ENCODE data around the gene ATRNL1. TPM values are rescaled to one million over a fixed set of nuclear protein-coding genes. Genes with fewer than 3 reads are reported as not detected.

The ATRNL1 gene
- polyA plus RNA-seq, 1 donor from 2014 or later = 47.8 TPM

GRCh38 chr10:115084277-115084850 is 8.8 kb upstream of the ATRNL1 start:
- TF ChIP-seq EZH2 (IDR thresholded peaks at IDR 0.05; ENCODE audit: borderline replicate concordance, insufficient read depth, low read length, poor library complexity, severe bottlenecking) = no peak
- no peak for TF ChIP-seq CTCF (IDR thresholded peaks at IDR 0.05; ENCODE audit: poor library complexity, severe bottlenecking)
- no peak overlapping the region for H3K4me2 ChIP-seq (ENCODE audit: low read length)

GRCh38 chr10:115091161-115091560 is 2.0 kb upstream of the ATRNL1 start:
- Histone ChIP-seq H3K9ac (ENCODE audit: low read length) (no peak overlapping the region), H2AFZ (ENCODE audit: low read depth, low read length) (no peak overlapping the region), H3K36me3 (ENCODE audit: insufficient read depth, low read length) (no peaks in the 10 kb centered on the region), H4K20me1 (ENCODE audit: insufficient read depth) (no peaks in the 10 kb centered on the region), H3K27me3 (ENCODE audit: insufficient read depth, low read depth, low read length) (no peaks in the 10 kb centered on the region), H3K9me3 (ENCODE audit: low read length) (no peaks in the 10 kb centered on the region), H3K79me2 (replicated peaks; ENCODE audit: insufficient read depth, low read length) (peaks cover 22% of the 10 kb centered on the region), H3K4me3 (ENCODE audit: low read length) (no peak overlapping the region), H3K9me2 (ENCODE audit: insufficient read depth, low read length) (no peaks in the 10 kb centered on the region), H3K27ac (ENCODE audit: low read length) (peak overlapping the region; percentile 94), H3F3A (ENCODE audit: insufficient read depth, low read length, poor library complexity, severe bottlenecking) (peaks cover 6% of the 10 kb centered on the region), H3K4me2 (ENCODE audit: low read length) (no peak overlapping the region)
- no peak for TF ChIP-seq POLR2AphosphoS5 (IDR thresholded peaks at IDR 0.05)
- no peak for TF ChIP-seq EZH2 (IDR thresholded peaks at IDR 0.05; ENCODE audit: borderline replicate concordance, insufficient read depth, low read length, poor library complexity, severe bottlenecking)
- TF ChIP-seq RAD21 (conservative IDR thresholded peaks at IDR 0.05) = no peak
- TF ChIP-seq EP300 (conservative IDR thresholded peaks at IDR 0.05; ENCODE audit: poor library complexity, severe bottlenecking) = no peak
- no peak for TF ChIP-seq TAF1 (IDR thresholded peaks at IDR 0.05; ENCODE audit: low read depth)
- no peak for TF ChIP-seq REST (IDR thresholded peaks at IDR 0.05; ENCODE audit: borderline replicate concordance)
- TF ChIP-seq MXI1 (conservative IDR thresholded peaks at IDR 0.05; ENCODE audit: poor library complexity, severe bottlenecking) = no peak
- no peak for TF ChIP-seq SMC3 (conservative IDR thresholded peaks at IDR 0.05; ENCODE audit: poor library complexity)
- no peak for TF ChIP-seq CTCF (IDR thresholded peaks at IDR 0.05; ENCODE audit: poor library complexity, severe bottlenecking)

More at GRCh38 chr10:115084277-115084850, 8.8 kb upstream of the ATRNL1 start:
- no peaks in the 10 kb centered on the region for H4K20me1 ChIP-seq (ENCODE audit: insufficient read depth)
- no peak overlapping the region for H2AFZ ChIP-seq (ENCODE audit: low read depth, low read length)
- H3K9me3 ChIP-seq (ENCODE audit: low read length) = no peaks in the 10 kb centered on the region
- no peaks in the 10 kb centered on the region for H3F3A ChIP-seq (ENCODE audit: insufficient read depth, low read length, poor library complexity, severe bottlenecking)
- no peak overlapping the region for H3K4me3 ChIP-seq (ENCODE audit: low read length)
- H3K9ac ChIP-seq (ENCODE audit: low read length) = no peak overlapping the region
- no peaks in the 10 kb centered on the region for H3K79me2 ChIP-seq (replicated peaks; ENCODE audit: insufficient read depth, low read length)
- no peaks in the 10 kb centered on the region for H3K9me2 ChIP-seq (ENCODE audit: insufficient read depth, low read length)
- no peaks in the 10 kb centered on the region for H3K36me3 ChIP-seq (ENCODE audit: insufficient read depth, low read length)
- no peaks in the 10 kb centered on the region for H3K27me3 ChIP-seq (ENCODE audit: insufficient read depth, low read depth, low read length)
- no peak overlapping the region for H3K27ac ChIP-seq (ENCODE audit: low read length)
